HG03039 (cell line): Measurements from ENCODE around the gene UBFD1.
A peak's percentile ranks its signal among the peaks of the same experiment; 100 is the strongest.
"Not testable (repeated sequence)": the region's sequence is repeated elsewhere in the genome, so short reads cannot be mapped to it uniquely, and the experiment has no call there.

ENCODE experiments used
- ATAC-seq: cut with Tn5 transposase; IDR thresholded peaks from one replicate; pipeline ENCODE4 v1.9.1; 2021; ENCODE audit warnings: mild to moderate bottlenecking, moderate library complexity; ENCODE audit not compliant: unreplicated experiment

The UBFD1 gene

GRCh38 chr16:23556881-23557778, at the start of gene UBFD1, which contains the start of gene EARS2:
Gene UBFD1, plus strand, starts transcription at chr16:23557727. Its CDS starts 16 bp downstream, at chr16:23557743.
Gene EARS2, minus strand, starts transcription at chr16:23557350. Its CDS starts 7 bp downstream, at chr16:23557343.
- ATAC-seq = peak; percentile 83

DNA sequence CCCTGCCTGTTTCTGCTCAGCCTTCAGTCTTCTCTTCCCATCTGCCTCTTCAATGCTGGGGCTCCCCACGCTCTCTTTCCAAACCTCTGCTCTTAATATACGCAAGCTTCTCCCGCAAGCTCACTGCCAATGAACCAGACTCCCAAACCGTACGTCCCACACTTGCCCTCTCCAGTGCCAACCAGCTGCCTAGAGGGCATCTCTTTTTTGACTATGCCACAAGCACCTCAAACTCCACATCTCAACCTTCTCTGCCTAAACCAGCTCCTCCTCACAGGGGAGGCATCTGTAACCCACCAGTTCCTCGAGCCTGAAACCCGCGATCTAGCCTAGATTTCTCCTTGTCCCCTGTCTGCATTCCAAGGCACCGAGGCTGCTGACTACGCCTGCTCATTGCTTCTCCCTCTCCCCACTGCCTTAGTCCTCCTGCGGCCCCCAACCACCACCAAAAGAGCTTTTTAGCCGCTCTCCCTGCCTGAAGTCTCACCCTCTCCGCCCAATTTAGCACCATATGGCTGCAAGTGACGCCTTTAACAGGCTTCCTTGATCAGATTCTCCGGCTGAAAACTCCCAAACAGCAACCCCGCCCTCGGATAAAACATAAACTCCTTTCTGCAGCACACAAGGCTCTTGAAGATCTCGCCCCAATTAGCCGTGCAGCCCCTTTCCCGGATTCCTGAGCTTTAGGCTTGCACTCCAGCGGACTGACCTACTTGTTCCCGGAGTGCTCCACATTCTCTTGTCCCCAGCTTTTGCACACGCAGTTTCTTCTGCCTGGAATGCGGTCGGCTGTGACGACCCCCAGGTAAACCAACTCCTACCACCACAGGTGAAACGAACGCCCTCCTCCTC, 48.7 kb upstream of the UBFD1 start:
- ATAC-seq = no peak

GRCh38 chr16:23509441-23509754, 48.1 kb upstream of the UBFD1 start:
- ATAC-seq = no peak

DNA sequence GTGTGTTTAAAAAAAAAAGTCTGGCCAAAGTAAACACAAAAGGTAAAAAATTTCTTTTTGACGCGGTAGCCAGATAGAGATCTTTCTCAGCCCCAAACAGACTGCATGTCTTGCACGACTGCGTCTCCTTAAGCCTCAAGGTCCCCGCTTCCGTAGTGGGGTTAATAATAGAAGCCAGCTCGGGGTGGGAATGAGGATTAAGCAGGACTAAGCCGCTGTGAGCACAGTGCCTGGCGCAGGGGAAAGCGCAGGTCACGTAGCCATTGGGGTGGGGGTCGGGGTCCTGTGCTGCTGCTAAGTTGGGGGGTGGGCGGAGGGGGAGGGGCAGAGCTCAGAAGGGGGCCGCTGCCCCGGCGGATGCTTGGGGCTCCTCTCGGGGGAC, 47.8 kb upstream of the UBFD1 start:
- ATAC-seq = no peak

DNA sequence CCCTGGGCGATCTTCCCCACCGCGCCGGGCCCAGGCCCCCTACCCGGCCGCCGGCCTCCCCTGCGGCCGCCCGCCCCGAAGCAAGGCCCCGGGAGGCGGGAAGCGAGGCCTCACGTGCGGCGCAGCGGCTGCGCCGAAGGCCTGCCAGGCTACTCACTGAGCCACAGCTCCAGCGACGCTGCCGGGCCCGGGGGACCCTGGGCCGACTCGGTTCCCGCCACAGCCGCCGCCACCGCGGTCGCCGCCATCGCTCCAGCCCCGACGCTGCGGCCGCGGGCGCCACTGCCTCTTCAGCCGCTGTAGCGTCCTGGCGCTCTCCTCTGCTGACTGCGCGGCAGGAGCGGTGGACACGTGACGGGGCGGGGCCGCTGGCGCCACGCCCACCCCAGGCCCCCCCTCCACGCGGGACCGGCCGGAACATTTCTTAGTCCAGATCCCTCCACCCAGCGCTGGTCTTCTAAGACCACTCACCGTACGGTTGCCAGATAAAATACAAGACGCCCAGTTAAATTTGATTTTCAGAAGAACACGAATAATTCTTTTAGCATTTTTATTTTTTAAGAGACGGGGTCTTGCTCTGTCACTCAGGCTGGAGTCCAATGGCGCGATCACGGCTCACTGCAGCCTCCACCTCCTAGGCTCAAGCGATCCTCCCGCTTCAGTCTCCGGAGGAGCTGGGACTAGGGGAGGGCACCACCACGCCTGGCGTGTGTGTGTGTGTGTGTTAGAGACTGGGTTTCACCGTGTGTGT, 47.2 kb upstream of the UBFD1 start, which contains the start of gene GGA2:
GGA2 (minus strand) TSS at position 331 of the 751 bp plus-strand sequence; CDS start at position 248, 83 bp downstream.
- peak; percentile 75 for ATAC-seq

- ATAC-seq = not testable (repeated sequence)
Measured at GRCh38 chr16:23510915-23511270, 46.6 kb upstream of the UBFD1 start.

GRCh38 chr16:23511731-23512130, 45.8 kb upstream of the UBFD1 start:
- ATAC-seq = no peak

DNA sequence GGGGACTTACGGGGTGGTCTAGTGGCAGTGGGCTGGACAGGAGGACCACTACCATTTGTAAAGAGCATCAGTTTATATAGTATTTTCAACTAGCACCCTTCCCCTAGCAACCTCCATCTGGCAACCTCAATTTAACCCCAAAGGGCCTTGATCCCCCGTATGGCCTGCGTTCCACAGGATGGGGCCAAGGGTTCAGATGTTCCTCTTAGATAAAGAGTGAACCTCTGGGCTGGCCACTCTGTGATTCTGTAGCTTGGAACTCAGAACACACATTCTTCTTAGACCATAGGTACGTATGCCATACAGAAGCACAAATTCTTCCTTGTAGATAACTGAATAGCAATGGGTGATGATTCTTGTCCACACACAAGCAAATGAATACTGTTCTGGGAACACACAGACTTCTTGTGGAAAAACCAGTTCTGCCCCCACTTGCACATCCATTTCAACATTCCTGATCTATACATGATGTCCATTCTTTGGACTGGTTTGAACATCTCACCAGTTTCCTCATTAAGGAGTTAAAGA, 45.3 kb upstream of the UBFD1 start:
- no peak for ATAC-seq

DNA sequence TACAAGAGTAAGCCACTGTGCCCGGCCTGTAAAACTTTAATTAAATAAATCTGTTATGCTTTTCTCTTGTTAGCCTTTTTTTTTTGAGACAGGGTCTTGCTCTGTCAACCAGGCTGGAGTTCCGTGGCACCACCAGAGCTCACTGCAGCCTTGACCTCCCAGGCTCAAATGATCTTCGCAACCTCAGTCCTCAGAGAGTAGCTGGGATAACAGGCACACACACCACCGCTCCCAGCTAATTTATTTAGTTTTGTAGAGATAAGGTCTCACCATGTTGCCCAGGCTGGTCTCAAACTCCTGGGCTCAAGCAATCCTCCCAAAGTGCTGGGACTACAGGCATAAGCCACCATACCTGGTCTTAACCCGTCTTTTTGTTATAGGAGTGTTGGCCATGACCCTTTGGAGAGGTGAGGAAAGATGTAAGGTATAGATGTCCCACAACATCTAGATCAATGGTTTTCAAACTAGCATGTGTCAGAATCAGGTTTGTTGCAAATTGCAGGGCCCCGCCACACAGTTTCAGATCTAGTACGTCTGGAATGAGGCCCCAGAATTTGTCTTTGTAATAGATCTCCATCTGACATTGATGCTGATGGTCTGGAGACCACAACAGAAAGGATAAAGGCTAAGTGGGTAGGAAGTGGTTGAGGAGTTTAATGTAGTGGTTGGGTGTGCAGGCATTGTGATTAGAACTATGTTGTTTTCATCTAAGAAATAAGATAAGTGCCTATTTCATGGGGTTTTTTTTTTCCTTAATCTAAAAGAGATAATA, 43.0 kb upstream of the UBFD1 start:
- ATAC-seq = no peak

GRCh38 chr16:23515881-23516280, 41.6 kb upstream of the UBFD1 start:
- ATAC-seq = no peak

- ATAC-seq = no peak
Measured at GRCh38 chr16:23516366-23517137, 41.0 kb upstream of the UBFD1 start.

GRCh38 chr16:23518435-23518891, 39.1 kb upstream of the UBFD1 start:
- no peak for ATAC-seq

GRCh38 chr16:23519282-23519681, 38.2 kb upstream of the UBFD1 start:
- ATAC-seq = no peak

GRCh38 chr16:23520500-23520899, 37.0 kb upstream of the UBFD1 start:
- no peak for ATAC-seq

DNA sequence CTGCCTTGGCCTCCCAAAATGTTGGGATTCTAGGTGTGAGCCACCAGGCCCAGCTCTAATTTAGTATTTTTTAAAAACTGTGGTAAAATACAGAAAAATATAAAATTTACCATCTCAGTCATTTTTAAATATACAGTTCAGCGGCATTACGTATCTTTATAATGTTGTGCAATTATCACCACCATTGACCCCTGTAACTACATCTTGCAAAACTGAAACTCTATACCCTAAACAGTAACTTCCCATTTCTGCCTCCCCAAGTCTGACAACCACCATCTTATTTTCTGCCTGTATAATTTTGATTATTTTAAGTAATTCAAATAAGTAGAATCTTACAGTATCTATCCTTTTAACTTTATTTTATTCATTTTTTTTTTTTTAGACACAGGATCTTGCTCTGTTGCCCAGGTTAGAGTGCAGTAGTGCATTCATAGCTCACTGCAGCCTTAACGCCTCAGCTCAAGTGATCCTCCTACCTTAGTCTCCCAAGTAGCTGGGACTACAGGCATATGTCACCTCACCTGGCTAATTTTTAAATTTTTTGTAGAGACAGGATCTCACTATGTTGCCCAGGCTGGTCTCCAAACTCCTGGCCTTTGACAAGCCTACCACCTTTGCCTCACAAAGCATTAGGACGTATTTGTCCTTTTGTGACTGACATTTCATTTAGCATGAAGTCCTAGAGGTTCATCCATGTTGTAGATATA, 36.3 kb upstream of the UBFD1 start:
- no peak for ATAC-seq

DNA sequence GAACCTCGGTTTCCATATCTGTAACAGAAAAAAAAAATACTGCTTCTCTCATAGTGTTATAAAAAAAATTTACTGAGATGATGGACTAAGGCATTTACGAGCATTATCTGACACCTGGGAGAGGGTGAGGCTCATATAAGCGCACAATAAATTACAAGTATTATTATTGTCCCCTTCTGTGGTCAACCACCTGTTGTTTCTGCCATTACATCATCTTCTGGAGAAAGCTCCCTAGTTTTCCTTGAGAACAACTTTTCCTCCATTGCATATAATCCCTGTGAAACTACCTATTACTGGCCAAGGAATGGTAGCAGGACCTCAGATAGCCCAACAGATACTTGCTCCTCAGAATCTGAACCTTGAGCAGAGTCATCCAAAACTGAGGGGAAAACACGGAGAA, 35.6 kb upstream of the UBFD1 start:
- ATAC-seq = no peak

DNA sequence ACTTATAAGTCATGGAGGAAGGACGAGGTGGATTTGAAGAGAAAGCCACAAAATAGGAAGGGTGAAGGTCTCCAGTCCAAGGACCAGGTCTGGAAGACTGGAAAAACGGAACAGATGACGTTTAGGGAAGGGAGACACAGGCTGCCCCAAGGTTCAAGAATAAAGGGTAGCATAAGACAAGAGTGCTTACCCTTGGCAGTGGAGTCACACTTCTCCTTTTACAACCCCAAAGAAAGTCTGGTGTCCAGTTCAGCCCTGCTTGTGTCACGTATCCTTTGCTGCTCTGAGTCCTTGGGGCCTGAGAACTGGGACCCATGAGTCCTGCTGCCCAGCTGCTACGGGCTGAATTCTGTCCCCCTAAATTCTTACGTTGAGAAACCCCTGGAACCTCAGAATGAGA, 34.2 kb upstream of the UBFD1 start:
- no peak for ATAC-seq

DNA sequence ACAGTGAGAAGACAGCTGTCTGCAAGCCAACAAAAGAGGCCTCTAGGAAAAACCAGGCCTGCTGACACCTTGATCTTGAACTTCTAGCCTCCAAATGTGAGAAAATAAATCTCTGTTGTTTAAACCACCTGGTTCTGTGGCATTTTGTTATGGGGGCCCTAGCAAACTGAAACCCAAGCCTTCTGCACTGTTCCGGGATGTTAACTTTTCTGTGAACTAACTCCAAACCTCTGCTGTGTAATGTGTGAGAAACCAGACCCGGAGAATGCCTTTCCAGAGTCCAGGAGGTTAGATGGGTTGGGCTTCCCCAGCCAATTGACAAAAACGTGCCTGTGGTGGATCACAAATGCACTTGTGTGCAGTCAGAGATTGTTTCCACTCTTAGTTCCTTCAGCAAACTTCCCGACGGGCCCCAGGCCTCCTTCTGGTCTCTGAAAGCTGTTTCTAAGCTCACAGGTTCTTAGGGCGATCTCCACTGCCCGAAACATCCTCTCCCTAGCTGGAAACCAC, 33.6 kb upstream of the UBFD1 start:
- ATAC-seq = no peak
